ENCODE data around the gene NR4A2.
"Not testable (repeated sequence)": the region's sequence is repeated elsewhere in the genome, so short reads cannot be mapped to it uniquely, and the experiment has no call there.

The NR4A2 gene

GRCh38 chr2:156320486-156321098, 11.9 kb downstream of the NR4A2 start:
- no peak for DNase-seq

- no peak for DNase-seq
These were observed 12.6 kb downstream of the NR4A2 start for GRCh38 chr2:156319811-156320485.

- DNase-seq, result no peak
These were observed 14.9 kb downstream of the NR4A2 start for GRCh38 chr2:156317631-156318030.

DNA sequence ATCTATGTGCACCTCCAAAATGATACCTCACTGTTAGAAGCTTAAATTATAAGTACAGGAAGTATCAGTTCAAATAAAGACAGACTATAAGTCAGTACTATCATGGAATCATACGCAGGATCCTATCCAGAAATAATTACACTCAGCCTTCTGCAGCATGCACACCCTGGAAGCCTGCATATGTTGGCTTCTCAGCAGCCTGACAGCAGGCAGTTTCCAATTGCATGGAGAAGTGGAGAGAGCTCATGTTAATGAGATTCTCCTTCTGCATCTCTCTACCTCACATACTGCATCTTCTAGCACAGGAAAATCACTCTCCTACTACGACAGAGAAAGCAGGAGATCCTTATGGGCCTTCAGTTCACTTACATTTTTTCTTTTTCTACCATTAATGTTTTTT, 20.5 kb downstream of the NR4A2 start:
- DNase-seq, result peak; percentile 6

DNA sequence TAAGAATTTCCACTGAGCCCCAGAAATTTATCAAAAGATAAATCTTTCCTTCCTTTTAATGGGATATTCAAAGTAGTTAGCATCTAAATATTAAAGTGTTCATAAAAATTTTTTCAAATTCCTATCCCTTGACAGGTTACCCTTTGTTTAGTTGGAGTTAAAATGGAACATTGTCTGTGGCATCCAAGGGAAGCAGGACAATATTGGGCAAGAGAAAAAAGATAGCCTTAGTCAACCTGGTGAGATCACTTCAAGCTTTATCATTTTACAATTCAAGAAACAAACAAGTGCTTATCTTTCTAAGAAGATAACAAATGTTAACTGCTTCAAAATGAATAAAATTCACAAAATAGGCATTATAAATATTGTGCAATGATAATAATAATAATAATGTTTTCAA, 21.7 kb downstream of the NR4A2 start:
- DNase-seq, result no peak

GRCh38 chr2:156309917-156310316, 22.6 kb downstream of the NR4A2 start:
- no peak for DNase-seq

DNA sequence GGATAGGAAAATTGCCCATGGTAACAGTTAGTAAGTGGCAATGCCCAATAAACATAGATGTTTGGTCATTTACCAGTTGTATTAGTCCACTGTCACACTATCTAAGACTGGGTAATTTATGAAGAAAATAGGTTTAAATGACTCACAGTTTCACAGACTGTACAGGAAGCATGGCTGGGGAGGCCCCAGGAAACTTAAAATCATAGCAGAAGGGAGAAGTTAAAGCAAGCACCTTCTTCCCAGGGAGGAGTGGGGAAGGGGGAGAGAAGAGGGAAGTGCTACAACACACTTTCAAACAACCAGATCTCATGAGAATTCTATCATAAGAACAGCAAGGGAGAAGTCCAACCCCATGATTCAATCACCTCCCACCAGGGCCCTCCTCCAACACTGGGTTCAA, 23.4 kb downstream of the NR4A2 start:
- DNase-seq, result no peak

DNA sequence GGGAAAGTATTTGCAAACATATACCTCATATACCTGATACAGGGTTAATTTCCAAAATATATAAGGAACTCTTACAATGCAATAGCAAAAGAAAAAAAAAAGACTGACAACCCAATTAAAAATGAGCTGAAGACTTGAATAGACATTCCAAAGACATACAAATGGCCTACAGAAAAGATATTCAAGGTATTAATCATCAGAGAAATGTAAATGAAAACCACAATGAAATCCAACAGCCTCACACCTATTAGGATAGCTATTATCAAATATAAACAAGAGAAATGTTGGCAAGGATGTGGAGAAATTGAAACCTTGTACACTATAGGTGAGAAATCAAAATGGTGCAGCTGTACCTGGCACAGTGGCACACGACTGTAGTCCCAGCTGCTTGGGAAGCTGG, 25.7 kb downstream of the NR4A2 start:
- DNase-seq, result no peak

DNA sequence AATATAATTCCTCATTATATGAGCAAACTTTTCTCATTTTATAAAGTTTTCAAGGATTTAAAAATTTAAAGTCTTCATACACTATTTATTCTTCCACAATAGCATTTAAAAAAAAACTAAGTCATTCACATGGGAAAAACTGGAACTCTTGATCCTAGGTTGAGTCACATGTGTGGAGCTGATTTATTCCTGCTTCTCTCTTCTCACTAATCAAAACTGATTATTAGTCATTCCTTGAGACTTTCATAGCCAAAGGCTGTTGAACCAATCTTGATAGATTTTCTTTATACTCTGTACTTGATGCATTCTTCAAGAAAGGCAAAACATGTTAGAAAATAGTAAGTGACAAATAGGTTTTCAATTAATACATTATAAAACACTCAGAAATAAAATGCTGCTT, 27.4 kb downstream of the NR4A2 start:
- no peak for DNase-seq

GRCh38 chr2:156300337-156300736, 32.2 kb downstream of the NR4A2 start:
- no peak for DNase-seq

GRCh38 chr2:156294945-156295580, 37.5 kb downstream of the NR4A2 start:
- DNase-seq, result no peak

DNA sequence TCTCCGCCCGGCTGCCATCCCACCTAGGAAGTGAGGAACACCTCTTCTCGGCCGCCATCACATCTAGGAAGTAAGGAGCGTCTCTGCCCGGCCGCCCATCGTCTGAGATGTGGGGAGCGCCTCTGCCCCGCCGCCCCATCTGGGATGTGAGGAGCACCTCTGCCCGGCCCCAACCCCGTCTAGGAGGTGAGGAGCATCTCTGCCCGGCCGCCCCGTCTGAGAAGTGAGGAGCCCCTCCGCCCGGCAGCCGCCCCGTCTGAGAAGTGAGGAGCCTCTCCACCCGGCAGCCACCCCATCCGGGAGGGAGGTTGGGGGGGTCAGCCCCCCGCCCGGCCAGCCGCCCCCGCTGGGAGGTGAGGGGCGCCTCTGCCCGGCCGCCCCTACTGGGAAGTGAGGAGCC, 39.1 kb downstream of the NR4A2 start:
- not testable (repeated sequence) for DNase-seq

DNA sequence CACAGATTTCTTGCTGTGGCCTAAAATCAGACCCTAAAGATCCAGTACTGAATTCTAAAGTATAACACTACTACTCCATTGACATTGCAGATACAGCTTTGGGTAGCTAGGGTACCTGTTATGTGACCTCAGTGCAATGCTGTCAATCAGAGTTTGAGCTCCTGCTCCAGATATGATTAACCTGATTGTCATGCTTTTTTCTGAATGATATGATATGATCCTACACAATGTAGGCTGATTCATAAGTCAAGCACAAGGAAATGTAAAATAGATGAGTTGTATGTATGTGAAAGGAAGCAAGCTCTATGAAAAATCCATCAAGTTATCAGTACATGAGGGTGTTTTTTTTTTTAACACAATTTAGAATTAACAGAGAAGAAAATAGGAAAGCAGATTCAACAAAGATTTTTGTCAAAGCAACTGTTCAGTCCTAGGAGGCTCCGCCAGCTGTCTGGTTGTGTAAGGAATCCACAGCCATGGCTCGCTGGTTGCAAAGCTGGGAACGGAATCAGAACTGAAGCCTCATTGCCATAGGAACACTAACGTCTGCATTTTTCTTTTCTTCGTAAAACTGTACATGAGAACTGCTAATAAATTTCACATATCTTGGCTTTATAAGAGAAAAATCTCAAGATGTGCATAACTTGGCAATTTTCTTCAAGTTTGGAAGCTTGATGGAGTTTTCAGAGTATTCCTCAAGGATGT, 52.9 kb downstream of the NR4A2 start:
- DNase-seq, result no peak
